GM18508 (cell line): ENCODE data around the gene RNF38.
"Not testable (repeated sequence)": the region's sequence is repeated elsewhere in the genome, so short reads cannot be mapped to it uniquely, and the experiment has no call there.

Experiments used
- ATAC-seq: cut with Tn5 transposase; IDR thresholded peaks from one replicate; pipeline ENCODE4 v1.9.1; 2021; ENCODE audit warnings: moderate number of reproducible peaks; ENCODE audit not compliant: insufficient read depth, unreplicated experiment

The RNF38 gene

GRCh38 chr9:36337002-36337401 is 63.1 kb downstream of the RNF38 start:
- no peak for ATAC-seq

GRCh38 chr9:36336131-36336907 is 63.8 kb downstream of the RNF38 start:
- no peak for ATAC-seq

- ATAC-seq = no peak
Observed at GRCh38 chr9:36332006-36332405, 68.1 kb downstream of the RNF38 start.

GRCh38 chr9:36328798-36329411 is 71.2 kb downstream of the RNF38 start:
- ATAC-seq = no peak

GRCh38 chr9:36325081-36325828 is 74.8 kb downstream of the RNF38 start:
- no peak for ATAC-seq

GRCh38 chr9:36323926-36324325 is 76.1 kb downstream of the RNF38 start:
- ATAC-seq = no peak

- ATAC-seq = no peak
Observed at GRCh38 chr9:36322462-36322861, 77.6 kb downstream of the RNF38 start.

GRCh38 chr9:36321903-36322302 is 78.2 kb downstream of the RNF38 start:
- not testable (repeated sequence) for ATAC-seq

GRCh38 chr9:36320466-36320865 is 79.6 kb downstream of the RNF38 start:
- ATAC-seq = no peak

GRCh38 chr9:36319806-36320205 is 80.3 kb downstream of the RNF38 start:
- no peak for ATAC-seq

- ATAC-seq = no peak
Observed at GRCh38 chr9:36319183-36319582, 80.9 kb downstream of the RNF38 start.

- ATAC-seq = no peak
Observed at GRCh38 chr9:36318212-36318802, 81.8 kb downstream of the RNF38 start.

GRCh38 chr9:36317766-36318165 is 82.3 kb downstream of the RNF38 start:
- ATAC-seq = no peak

GRCh38 chr9:36316611-36317317 is 83.3 kb downstream of the RNF38 start:
- ATAC-seq = no peak

- ATAC-seq = no peak
Observed at GRCh38 chr9:36316049-36316448, 84.0 kb downstream of the RNF38 start.

GRCh38 chr9:36315283-36315682 is 84.8 kb downstream of the RNF38 start:
- ATAC-seq = no peak

- no peak for ATAC-seq
Observed at GRCh38 chr9:36314740-36315139, 85.3 kb downstream of the RNF38 start.

- ATAC-seq = no peak
Observed at GRCh38 chr9:36306471-36307306, 93.4 kb downstream of the RNF38 start.

GRCh38 chr9:36304366-36304765 is 95.7 kb downstream of the RNF38 start:
- not testable (repeated sequence) for ATAC-seq
